ENCODE measurements around the gene C1QTNF6. TPM values are rescaled to one million over a fixed set of nuclear protein-coding genes. Genes with fewer than 3 reads are reported as not detected.

The C1QTNF6 gene
- total RNA-seq, 1 donor from 2014 or later = 23.2 TPM

DNA sequence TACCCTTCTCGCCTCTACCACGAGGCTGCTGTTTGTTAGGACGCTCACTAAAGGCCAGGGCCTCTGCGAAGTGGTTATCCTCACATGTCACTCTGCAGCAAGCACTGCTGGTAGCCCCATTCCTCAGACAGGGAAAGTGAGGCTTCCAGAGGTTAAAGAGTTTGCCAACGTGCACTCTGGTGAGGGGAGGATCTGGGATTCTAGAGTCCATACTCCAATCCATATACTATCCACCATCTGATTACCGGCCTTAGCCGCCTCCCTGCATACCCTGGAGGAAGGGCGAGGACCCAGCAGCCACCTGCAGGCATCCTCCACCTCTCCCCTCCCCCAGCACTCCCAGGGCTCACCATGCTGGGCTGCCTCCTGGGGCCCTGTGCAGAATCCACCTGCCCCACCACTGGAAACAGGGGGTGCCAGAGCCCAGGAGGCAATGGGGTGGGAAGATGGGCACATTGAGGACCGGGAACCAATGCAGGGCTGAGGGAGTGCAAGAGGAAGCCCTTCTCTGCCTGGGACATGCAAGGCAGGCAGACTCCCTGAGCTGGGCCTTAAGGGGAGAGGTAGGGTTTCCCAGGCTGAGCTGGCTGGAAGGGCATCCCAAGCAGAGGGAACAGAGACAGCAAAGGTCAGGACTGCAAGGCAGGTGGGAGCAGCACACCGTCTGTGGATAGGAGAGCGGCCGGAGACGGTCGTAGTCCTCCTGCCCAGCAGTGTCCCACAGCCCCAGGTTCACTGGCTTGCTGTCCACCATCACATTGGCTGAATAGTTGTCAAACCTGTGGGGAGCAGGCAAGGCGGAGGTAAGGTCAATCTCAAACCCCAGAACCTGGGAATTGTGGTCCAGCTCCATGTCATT, 44.3 kb upstream of the C1QTNF6 start:
- Mint-ChIP-seq H3K9me3 (no peaks in the 10 kb centered on the region), H3K36me3 (no peaks in the 10 kb centered on the region), H3K27me3 (peaks cover 10% of the 10 kb centered on the region), H3K4me1 (ENCODE audit: unreplicated experiment) (no peaks in the 10 kb centered on the region), H3K27ac (no peak overlapping the region), H3K4me3 (no peak overlapping the region)
- TF ChIP-seq, protein P1, sequence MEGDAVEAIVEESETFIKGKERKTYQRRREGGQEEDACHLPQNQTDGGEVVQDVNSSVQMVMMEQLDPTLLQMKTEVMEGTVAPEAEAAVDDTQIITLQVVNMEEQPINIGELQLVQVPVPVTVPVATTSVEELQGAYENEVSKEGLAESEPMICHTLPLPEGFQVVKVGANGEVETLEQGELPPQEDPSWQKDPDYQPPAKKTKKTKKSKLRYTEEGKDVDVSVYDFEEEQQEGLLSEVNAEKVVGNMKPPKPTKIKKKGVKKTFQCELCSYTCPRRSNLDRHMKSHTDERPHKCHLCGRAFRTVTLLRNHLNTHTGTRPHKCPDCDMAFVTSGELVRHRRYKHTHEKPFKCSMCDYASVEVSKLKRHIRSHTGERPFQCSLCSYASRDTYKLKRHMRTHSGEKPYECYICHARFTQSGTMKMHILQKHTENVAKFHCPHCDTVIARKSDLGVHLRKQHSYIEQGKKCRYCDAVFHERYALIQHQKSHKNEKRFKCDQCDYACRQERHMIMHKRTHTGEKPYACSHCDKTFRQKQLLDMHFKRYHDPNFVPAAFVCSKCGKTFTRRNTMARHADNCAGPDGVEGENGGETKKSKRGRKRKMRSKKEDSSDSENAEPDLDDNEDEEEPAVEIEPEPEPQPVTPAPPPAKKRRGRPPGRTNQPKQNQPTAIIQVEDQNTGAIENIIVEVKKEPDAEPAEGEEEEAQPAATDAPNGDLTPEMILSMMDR (conservative IDR thresholded peaks at IDR 0.05) = no peak
- no peak for DNase-seq (ENCODE audit: extremely low spot score, unreplicated experiment)

DNA sequence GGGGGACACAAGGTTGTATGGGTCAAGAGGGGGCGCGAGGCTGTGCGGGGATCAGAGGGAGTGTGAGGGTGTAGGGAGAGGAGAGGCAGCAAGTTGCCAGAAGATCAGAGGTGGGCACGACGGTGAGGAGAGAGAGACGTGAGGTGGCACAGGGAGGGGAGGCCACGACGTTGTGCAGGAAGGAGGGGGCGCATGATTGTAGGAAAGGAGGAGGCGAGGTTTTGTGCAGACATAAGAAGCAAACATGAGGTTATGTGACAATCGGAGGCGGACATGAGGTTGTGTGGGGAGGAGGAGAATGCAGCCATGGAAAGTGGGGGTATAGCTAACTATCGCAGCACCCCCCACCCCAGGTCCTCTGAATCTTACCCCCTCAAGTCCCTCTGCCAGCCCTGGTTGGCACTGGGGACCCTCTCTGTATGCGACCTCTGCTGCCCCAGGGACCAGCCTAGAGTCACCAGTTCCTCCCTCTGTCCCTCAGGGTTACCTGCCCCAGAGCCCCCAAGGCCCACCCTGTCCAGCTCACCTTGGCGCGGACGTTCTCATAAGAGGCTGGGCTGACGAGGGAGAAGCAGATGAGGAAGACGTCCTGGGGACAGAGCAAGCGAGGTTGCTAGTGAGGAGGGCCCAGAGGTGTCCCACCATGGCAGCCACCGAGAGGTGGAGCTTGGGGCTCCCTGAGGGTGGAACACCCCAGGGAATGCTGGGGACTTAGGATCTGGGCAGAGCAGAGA, 43.5 kb upstream of the C1QTNF6 start:
- H3K9me3 Mint-ChIP-seq = no peaks in the 10 kb centered on the region
- TF ChIP-seq, protein P1 (conservative IDR thresholded peaks at IDR 0.05) = no peak

DNA sequence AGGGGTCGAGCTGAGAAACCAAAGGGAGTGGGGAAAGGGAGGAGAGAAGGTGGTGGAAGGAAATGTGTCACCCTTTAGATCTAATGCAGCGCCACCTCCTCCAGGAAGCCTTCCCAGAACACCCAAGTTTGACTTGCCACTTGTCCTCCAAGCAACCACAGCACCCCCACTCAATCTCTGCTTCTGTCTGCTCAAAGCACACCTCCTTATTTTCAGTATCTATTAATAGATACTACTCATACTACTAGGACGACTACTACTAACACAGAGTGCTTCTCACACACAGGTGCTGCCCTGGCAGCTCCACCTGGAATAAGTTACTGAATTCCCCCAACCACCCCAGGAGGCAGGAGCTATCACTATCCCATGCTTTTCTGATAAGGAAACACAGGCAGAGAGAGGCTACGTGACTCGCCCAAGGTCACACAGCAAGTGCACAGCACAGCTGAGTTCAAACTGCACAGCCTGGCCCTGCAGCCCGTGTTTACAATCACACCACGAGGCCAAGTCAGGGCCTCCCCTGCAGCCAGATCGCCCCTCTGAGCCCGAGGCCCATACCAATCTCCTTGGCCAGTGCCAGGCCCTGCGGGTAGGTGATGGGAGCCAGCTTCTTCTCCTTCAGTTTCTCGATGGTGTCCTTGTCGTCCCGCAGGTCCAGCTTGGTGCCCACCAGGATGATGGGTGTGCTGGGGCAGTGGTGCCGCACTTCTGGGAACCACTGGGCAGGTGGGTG, 42.8 kb upstream of the C1QTNF6 start:
- no peak for DNase-seq (ENCODE audit: extremely low spot score, unreplicated experiment)
- no peaks in the 10 kb centered on the region for H3K9me3 Mint-ChIP-seq
- no peaks in the 10 kb centered on the region for H3K36me3 Mint-ChIP-seq

More for the DNA sequence above, 43.5 kb upstream of the C1QTNF6 start:
- no peak overlapping the region for H3K4me3 Mint-ChIP-seq
- no peak overlapping the region for H3K27ac Mint-ChIP-seq
- no peaks in the 10 kb centered on the region for H3K36me3 Mint-ChIP-seq
- DNase-seq (ENCODE audit: extremely low spot score, unreplicated experiment) = no peak
- no peaks in the 10 kb centered on the region for H3K4me1 Mint-ChIP-seq (ENCODE audit: unreplicated experiment)
- H3K27me3 Mint-ChIP-seq = peaks cover 7% of the 10 kb centered on the region

DNA sequence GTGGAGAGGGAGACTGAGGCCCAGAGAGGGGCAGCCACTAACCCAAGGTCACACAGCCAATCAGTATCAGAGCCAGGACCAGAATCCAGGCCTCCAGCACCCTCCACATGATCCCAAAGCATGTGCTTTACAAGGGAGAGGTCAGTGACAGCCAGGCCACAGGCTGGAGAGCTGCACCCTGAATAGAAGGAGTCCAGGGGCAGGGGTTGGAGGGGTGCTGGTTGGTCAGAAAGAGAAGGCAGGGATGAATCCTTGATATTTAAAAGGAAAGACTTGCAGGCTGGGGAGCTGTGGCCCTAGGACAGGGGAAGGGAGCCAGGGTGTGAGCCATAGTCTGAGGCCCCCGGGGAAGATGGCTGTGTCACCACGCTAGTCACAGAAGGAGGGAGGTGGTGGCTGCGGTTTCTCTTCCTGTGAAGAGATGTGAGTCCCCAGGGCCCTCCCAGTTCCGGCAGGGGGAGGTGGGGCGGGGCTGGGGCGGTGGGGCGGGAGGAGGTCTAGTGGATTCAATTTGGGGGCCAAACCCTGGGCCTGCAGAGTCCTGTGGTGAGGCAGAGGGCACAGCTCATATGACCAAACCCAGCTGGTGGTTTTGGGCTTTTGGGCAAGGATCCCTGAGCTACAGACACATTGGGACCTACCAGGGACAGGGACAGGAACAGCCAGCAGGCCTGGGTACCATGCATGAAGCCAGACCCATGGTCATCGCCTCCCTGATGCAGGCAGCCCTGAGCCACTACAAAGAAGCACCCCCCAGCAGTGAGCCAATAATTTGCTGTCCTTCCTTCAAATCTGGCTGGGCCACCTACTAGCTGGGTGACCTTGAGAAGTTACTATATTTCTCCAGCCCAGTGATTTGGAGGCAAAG, 42.0 kb upstream of the C1QTNF6 start:
- no peaks in the 10 kb centered on the region for H3K4me1 Mint-ChIP-seq (ENCODE audit: unreplicated experiment)
- peaks cover 15% of the 10 kb centered on the region for H3K27me3 Mint-ChIP-seq
- H3K9me3 Mint-ChIP-seq = no peaks in the 10 kb centered on the region
- H3K27ac Mint-ChIP-seq = no peak overlapping the region
- H3K4me3 Mint-ChIP-seq = no peak overlapping the region
- TF ChIP-seq, protein P1 (conservative IDR thresholded peaks at IDR 0.05) = no peak
- H3K36me3 Mint-ChIP-seq = no peaks in the 10 kb centered on the region
- no peak for DNase-seq (ENCODE audit: extremely low spot score, unreplicated experiment)

More for the DNA sequence above, 42.8 kb upstream of the C1QTNF6 start:
- TF ChIP-seq, protein P1 (conservative IDR thresholded peaks at IDR 0.05) = no peak
- Mint-ChIP-seq H3K4me1 (ENCODE audit: unreplicated experiment) (no peaks in the 10 kb centered on the region), H3K27me3 (peaks cover 8% of the 10 kb centered on the region), H3K4me3 (no peak overlapping the region), H3K27ac (no peak overlapping the region)

Data from type B pancreatic cell (in vitro differentiated cells).